Measurements from ENCODE around the gene PCA3. TPM values are rescaled to one million over a fixed set of nuclear protein-coding genes. Genes with fewer than 3 reads are reported as not detected.

The PCA3 gene
- total and polyA plus RNA-seq, 4 donors = 0.33 to 0.92 (median 0.58) TPM

DNA sequence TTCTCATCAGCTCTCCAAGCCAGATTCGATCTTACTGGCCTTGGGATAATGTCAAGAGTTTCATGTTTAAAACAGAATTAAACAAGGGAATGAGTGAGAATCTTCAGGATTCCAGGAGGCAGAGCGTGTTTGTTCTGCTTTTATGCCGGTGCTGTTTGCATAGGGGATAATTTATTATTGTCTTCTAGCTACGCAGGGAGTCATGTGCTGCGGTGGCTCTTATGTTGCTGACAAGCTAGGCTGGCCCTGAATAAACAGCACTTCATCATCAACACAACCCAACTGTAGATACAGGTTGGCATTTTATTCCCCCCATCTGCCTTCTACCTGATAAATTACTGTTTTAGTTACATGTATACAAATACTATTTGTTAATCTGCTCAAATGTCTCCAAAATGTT is 47.1 kb upstream of the PCA3 start:
- H3K9ac ChIP-seq (ENCODE audit: low read depth in 1 of 2, low read length in 2 of 2) = no peak overlapping the region
- no peaks in the 10 kb centered on the region for H3K9me3 ChIP-seq (ENCODE audit: control insufficient read depth in 4 of 4, low read length in 3 of 4)
- H3K4me1 ChIP-seq (ENCODE audit: control insufficient read depth in 4 of 4, insufficient read depth in 4 of 4, low read length in 3 of 4) = no peaks in the 10 kb centered on the region
- no peaks in the 10 kb centered on the region for H3K27me3 ChIP-seq (ENCODE audit: control insufficient read depth in 4 of 4, insufficient read depth in 4 of 4, low read length in 3 of 4)
- H3K27ac ChIP-seq (ENCODE audit: low read depth in 1 of 2, low read length in 2 of 2) = no peak overlapping the region
- 64% methylated on average over 5 of the region's 5 CpGs for WGBS
- DNase-seq (ENCODE audit: low spot score) = no peak
- no peak overlapping the region for H3K4me3 ChIP-seq (ENCODE audit: low read depth in 1 of 3, low read length in 3 of 3)
- H3K36me3 ChIP-seq (ENCODE audit: control insufficient read depth in 4 of 4, insufficient read depth in 3 of 4, low read depth in 1 of 4, low read length in 3 of 4) = no peaks in the 10 kb centered on the region
- TF ChIP-seq, protein P1, sequence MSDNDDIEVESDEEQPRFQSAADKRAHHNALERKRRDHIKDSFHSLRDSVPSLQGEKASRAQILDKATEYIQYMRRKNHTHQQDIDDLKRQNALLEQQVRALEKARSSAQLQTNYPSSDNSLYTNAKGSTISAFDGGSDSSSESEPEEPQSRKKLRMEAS (IDR thresholded peaks at IDR 0.05) = no peak

DNA sequence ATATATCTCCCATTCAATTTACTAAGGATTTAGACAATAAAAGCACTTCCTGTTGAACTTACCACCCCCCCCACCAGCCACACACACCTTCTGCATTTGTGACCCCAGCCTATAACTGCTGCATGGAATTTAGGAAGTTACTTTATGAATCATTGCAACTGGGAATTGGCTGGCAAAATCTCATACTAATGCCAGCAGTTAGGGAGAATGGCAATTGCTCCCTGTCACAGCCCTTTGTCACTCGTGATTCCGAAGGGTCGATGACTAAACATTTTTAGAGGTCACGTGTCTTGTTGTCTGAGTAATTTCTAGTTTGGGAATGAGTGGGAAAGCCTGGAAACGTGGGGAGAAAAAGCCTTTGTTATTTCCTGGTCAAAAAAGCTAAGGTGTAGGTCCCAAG is 46.6 kb upstream of the PCA3 start:
- no peaks in the 10 kb centered on the region for H3K4me1 ChIP-seq (ENCODE audit: control insufficient read depth in 4 of 4, insufficient read depth in 4 of 4, low read length in 3 of 4)
- H3K36me3 ChIP-seq (ENCODE audit: control insufficient read depth in 4 of 4, insufficient read depth in 3 of 4, low read depth in 1 of 4, low read length in 3 of 4) = no peaks in the 10 kb centered on the region
- no peak overlapping the region for H3K9ac ChIP-seq (ENCODE audit: low read depth in 1 of 2, low read length in 2 of 2)
- no peak for DNase-seq (ENCODE audit: low spot score)
- no peaks in the 10 kb centered on the region for H3K9me3 ChIP-seq (ENCODE audit: control insufficient read depth in 4 of 4, low read length in 3 of 4)
- H3K4me3 ChIP-seq (ENCODE audit: low read depth in 1 of 3, low read length in 3 of 3) = no peak overlapping the region
- H3K27ac ChIP-seq (ENCODE audit: low read depth in 1 of 2, low read length in 2 of 2) = no peak overlapping the region
- no peaks in the 10 kb centered on the region for H3K27me3 ChIP-seq (ENCODE audit: control insufficient read depth in 4 of 4, insufficient read depth in 4 of 4, low read length in 3 of 4)
- TF ChIP-seq GABPA (IDR thresholded peaks at IDR 0.05 in 1 of 2, conservative IDR thresholded peaks at IDR 0.05 in 1 of 2) = no peak
- no peak for TF ChIP-seq YY1 (IDR thresholded peaks at IDR 0.05)
- no peak for TF ChIP-seq HNF4G (IDR thresholded peaks at IDR 0.05)
- no peak for TF ChIP-seq NR2F2 (IDR thresholded peaks at IDR 0.05)
- no peak for TF ChIP-seq SP1 (IDR thresholded peaks at IDR 0.05)
- no peak for TF ChIP-seq JUND (IDR thresholded peaks at IDR 0.05)
- TF ChIP-seq HNF4A (conservative IDR thresholded peaks at IDR 0.05) = no peak
- TF ChIP-seq REST (IDR thresholded peaks at IDR 0.05) = no peak
- no peak for TF ChIP-seq RAD21 (IDR thresholded peaks at IDR 0.05)
- TF ChIP-seq, protein P2, sequence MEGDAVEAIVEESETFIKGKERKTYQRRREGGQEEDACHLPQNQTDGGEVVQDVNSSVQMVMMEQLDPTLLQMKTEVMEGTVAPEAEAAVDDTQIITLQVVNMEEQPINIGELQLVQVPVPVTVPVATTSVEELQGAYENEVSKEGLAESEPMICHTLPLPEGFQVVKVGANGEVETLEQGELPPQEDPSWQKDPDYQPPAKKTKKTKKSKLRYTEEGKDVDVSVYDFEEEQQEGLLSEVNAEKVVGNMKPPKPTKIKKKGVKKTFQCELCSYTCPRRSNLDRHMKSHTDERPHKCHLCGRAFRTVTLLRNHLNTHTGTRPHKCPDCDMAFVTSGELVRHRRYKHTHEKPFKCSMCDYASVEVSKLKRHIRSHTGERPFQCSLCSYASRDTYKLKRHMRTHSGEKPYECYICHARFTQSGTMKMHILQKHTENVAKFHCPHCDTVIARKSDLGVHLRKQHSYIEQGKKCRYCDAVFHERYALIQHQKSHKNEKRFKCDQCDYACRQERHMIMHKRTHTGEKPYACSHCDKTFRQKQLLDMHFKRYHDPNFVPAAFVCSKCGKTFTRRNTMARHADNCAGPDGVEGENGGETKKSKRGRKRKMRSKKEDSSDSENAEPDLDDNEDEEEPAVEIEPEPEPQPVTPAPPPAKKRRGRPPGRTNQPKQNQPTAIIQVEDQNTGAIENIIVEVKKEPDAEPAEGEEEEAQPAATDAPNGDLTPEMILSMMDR (IDR thresholded peaks at IDR 0.05; ENCODE audit: low read depth, low read length, missing input control) = no peak
- TF ChIP-seq, protein P1 (IDR thresholded peaks at IDR 0.05) = no peak
- 39% methylated on average over 5 of the region's 5 CpGs for WGBS

DNA sequence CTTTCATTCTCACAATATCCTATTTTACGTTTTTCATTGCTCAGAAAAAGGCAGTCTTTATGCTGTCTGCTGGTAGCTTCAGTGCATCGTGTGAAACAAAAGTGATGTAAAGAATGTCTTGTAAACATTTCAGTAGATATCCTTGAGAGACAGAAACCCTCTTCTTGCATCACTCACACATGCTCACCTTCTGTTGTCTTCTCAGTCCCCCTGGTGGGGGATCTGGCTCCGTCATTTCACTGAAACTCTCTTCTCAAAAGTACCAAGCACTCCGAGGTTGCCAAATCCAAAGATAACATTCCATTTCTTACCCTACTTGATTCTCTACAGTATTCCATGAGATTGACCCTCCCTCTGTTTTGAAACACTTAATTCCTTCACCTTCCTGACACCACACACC is 46.1 kb upstream of the PCA3 start:
- Histone ChIP-seq H3K9me3 (ENCODE audit: control insufficient read depth in 4 of 4, low read length in 3 of 4) (no peaks in the 10 kb centered on the region), H3K4me3 (ENCODE audit: low read depth in 1 of 3, low read length in 3 of 3) (no peak overlapping the region), H3K27me3 (ENCODE audit: control insufficient read depth in 4 of 4, insufficient read depth in 4 of 4, low read length in 3 of 4) (no peaks in the 10 kb centered on the region), H3K36me3 (ENCODE audit: control insufficient read depth in 4 of 4, insufficient read depth in 3 of 4, low read depth in 1 of 4, low read length in 3 of 4) (no peaks in the 10 kb centered on the region), H3K27ac (ENCODE audit: low read depth in 1 of 2, low read length in 2 of 2) (no peak overlapping the region), H3K4me1 (ENCODE audit: control insufficient read depth in 4 of 4, insufficient read depth in 4 of 4, low read length in 3 of 4) (no peaks in the 10 kb centered on the region), H3K9ac (ENCODE audit: low read depth in 1 of 2, low read length in 2 of 2) (no peak overlapping the region)
- TF ChIP-seq EGR1 (IDR thresholded peaks at IDR 0.05; ENCODE audit: low read depth in 2 of 2) (no peak), RAD21 (IDR thresholded peaks at IDR 0.05) (no peak)
- DNase-seq (ENCODE audit: low spot score) = no peak
- WGBS = 52% methylated on average over 4 of the region's 4 CpGs

All from liver (tissue), 9 donors.